Heart left ventricle (tissue), 13 donors: ENCODE results near the gene PRPF6.

ENCODE experiments used
- CTCF ChIP-seq, 12 donors: fragments of 200-600 bp; sonication (generic) in 4 of 12; IDR thresholded peaks; one replicate each; pipeline versions ENCODE4 v1.5.0 to v1.8.0; 2018 to 2022; ENCODE audit warnings: antibody characterized with exemption in 12 of 12, mild to moderate bottlenecking in 5 of 12
- POLR2A ChIP-seq, 2 donors: fragments of 450-650 bp; IDR thresholded peaks; one replicate each; pipeline ENCODE4 v1.6.1; 2017; ENCODE audit warnings: antibody characterized with exemption in 2 of 2, mild to moderate bottlenecking in 2 of 2, moderate library complexity in 2 of 2
- donor health status: ischemic (EF 13 %, LVEDD 7.1; RV severe dilation, severe dysfunction).
- donor health status: DM: no; HTN: yes; CAD: no.
- donor health status: DM: no; HTN: no; CAD: no.
- donor health status: ischemic (EF 25% LVEDD 6.9; RV normal size, moderate dysfunction).
- donor health status: ischemic (EF 25% LVEDD 5.7; RV mildly dilated, moderate dysfunction).
- donor health status: ischemic (EF 35%, LVEDD 5.7; RV mildly dilated, moderate dysfunction).
- donor health status: nonischemic (EF 11% LVEDD 7.7; RV severe dilation, severe dysfunction).
- donor health status: DM: yes; HTN: yes; CAD: no.
- donor health status: PGD.
- donor health status: ischemic (EF 29% LVEDD 5.4; RV normal size, mild dysfunction).
- donor health status: nonischemic (EF 23%, LVEDD 6.1; RV moderate dilation, normal function).

GRCh38 chr20:64052987-64053840 lies 72.3 kb downstream of the PRPF6 start:
- TF ChIP-seq CTCF (IDR thresholded peaks at IDR 0.05) (no peak), POLR2A (IDR thresholded peaks at IDR 0.05) (no peak)
